TTC549 (cell line): ENCODE data around the gene MMP8.

Experiments used
- FAIRE-seq: peaks from 2 replicates; lab custom pipeline; 2012; peaks lifted over from hg19 to GRCh38; lab: Jason Lieb, UNC

The MMP8 gene

DNA sequence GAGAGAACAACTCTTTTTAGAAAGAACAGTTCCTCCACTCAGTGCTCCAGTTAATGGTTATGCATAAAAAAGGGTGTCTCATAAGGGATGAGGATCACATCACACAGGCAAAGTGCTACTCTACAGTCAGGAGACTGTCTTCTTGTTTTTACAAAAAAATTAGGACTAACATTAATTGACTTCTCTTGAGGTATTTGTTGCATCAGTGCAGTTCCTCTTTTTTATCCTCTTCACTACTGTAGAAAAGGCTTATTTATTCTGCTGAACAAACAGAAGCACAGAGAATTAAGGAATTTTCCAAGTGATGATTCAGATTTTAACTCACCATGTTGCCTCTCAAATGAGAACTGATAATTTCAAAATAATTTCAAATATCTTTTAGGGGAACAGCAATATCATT is 1.9 kb downstream of the MMP8 start:
- FAIRE-seq: no peak

DNA sequence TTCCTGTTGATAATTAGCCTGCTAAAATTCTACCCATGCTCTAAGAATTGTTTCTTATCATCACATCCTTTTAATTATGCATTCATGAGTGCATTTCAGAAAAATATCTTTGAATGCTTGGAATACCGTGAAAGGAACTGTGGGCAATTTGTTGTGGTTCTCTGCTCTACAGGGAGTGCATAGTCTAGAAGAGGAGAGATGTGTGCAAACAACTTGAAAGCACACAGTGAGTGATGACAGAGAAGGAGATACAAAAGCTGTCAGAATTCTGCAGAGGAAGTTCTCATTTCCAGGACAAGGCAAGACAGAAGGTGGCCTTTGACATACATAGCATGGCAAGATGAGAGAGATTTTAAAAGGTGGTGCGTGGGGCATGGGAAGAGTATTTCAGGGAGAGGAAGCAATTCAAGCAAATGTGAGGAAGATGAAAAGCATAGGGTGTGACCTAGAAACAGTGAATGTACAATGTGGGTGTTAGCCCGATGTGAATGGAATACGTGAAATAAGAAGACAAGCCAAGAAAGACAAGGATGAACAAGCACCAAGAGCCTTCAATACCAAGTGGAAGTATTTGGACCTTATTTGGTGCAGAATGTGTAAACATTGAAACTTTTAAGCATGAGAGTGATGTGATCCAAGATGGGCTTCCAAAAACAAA is 5.0 kb downstream of the MMP8 start:
- no peak for FAIRE-seq

GRCh38 chr11:102717280-102717679 is 7.5 kb downstream of the MMP8 start:
- no peak for FAIRE-seq

DNA sequence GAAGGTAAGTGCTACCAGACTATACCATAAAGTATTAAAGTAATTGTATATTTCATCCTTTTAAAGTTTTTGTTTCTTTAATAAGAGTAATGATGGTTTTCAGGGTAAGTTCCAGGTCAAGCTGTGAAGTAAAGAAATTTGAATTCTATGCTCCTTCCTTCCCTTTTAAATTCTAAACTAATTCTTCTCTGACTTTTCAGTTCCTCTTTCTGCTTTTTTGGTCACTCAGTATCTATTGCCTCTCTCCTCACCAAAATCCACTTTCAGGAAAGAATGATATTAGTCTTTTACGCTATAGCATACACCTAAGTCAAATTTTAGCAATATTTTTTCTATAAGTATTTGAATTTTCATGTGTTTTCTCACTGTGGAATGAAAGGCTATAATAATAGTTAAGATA is 8.2 kb downstream of the MMP8 start:
- FAIRE-seq: no peak

DNA sequence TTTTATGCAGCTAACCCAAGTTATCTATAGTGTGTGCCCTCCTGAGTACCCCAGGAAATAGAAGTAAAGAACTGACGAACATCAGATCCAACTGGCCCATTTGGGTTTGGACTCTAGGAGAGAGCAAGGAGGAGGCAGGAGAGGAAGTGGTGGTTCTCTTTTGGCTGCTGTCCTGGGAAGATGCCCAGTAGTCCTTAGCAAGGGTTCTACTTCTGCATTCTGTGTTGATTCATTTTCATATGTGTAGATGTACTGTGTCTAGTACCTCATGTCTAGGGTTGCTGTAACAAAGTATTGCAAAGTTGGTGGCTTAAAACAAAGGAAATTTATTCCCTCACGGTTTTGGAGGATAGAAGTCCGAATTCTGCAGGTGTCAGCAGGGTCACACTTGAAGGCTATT is 12.6 kb downstream of the MMP8 start:
- no peak for FAIRE-seq

GRCh38 chr11:102709201-102709945 is 15.4 kb downstream of the MMP8 start:
- no peak for FAIRE-seq

- peak; percentile 78 for FAIRE-seq
These were observed 16.1 kb downstream of the MMP8 start for GRCh38 chr11:102708654-102709053.

- FAIRE-seq: no peak
These were observed 19.1 kb downstream of the MMP8 start, which contains the start of gene MMP27 for GRCh38 chr11:102705626-102706025. TSS of gene MMP27 (minus strand) at chr11:102705769. CDS start at chr11:102705714, 55 bp downstream.

- no peak for FAIRE-seq
These were observed 19.9 kb downstream of the MMP8 start for GRCh38 chr11:102704841-102705240.

GRCh38 chr11:102703826-102704493 is 20.8 kb downstream of the MMP8 start:
- FAIRE-seq: no peak

GRCh38 chr11:102695201-102695600 is 29.6 kb downstream of the MMP8 start:
- no peak for FAIRE-seq

DNA sequence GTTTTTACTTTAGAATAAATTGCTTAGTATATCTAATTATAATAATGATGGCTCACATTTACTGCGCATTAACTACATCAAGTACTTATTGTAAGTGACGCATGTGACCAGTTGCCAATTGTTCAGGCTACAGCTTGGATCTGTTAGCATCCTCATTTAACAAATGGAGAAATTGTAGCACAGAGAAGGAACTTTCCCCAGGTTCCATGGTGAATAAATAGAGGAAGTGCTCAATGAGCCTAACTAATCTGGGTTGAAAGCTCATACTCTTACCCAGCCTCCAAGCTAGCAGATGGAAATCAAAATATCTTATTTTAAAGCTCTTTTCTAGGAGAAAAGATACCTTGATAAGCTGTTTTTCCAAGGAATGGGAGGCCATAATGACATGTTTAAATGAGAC is 39.0 kb downstream of the MMP8 start:
- FAIRE-seq: no peak

DNA sequence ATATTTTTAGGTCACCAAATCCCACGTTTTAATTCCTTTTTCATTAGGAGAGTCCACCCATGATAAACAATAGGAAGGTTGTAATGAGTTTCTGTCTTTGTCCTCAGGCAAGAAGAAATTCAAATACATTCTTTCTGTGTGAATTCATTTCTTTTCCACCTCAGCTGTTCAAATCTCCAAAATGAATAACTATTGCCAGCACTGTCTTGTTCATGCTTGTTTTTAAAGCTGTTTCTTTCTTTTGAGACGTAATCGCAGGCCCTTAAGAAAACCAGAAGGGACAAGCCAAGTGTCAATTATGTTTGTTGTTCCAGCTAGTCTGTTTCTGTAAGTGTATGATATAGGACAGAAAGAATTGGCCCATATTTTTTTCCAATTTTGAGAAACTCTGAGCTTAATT is 39.4 kb downstream of the MMP8 start:
- no peak for FAIRE-seq

DNA sequence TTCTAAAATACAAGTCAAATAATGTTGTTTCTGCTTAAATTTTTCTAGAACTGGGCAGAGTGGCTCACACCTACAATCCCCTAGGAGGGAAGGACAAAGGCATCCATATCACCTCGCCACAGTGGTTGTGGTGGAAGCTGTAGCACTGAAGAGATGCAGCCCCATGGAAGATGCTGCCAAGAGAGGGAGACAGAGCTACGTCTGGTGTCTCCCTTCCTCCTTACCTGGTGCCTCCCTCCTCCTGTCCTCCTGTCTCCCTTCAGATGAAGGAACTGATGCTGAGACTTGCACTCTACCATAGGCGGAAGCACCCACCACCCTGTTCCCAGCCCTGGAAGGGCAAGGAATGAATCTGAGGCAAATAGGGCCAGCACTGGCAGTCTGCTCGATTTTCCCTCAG is 41.5 kb downstream of the MMP8 start:
- no peak for FAIRE-seq

- no peak for FAIRE-seq
These were observed 43.8 kb downstream of the MMP8 start for GRCh38 chr11:102680945-102681344.

DNA sequence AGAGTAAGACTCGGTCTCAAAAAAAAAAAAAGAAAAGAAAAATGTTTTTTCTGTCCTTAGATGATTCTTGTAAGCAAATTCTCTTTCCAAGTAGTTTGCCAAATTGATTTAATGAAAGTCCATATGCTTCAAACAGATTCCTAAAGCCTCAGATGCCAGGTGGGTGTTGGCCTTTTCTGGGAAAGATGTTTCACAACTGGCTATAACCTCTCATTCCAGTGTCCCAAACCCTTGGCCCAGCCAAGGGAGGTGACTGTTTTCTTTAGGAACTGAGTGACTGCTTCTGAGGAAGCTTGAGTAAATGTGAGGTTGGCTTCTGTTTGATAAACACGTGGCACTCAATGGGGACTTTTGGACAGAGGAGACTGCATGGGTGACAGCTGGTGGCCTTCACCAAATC is 46.7 kb downstream of the MMP8 start:
- FAIRE-seq: no peak

GRCh38 chr11:102676084-102676483 is 48.7 kb downstream of the MMP8 start:
- FAIRE-seq: no peak

GRCh38 chr11:102669664-102670063 is 55.1 kb downstream of the MMP8 start:
- no peak for FAIRE-seq

- FAIRE-seq: peak; percentile 93
These were observed 58.3 kb downstream of the MMP8 start for GRCh38 chr11:102666331-102666957.

DNA sequence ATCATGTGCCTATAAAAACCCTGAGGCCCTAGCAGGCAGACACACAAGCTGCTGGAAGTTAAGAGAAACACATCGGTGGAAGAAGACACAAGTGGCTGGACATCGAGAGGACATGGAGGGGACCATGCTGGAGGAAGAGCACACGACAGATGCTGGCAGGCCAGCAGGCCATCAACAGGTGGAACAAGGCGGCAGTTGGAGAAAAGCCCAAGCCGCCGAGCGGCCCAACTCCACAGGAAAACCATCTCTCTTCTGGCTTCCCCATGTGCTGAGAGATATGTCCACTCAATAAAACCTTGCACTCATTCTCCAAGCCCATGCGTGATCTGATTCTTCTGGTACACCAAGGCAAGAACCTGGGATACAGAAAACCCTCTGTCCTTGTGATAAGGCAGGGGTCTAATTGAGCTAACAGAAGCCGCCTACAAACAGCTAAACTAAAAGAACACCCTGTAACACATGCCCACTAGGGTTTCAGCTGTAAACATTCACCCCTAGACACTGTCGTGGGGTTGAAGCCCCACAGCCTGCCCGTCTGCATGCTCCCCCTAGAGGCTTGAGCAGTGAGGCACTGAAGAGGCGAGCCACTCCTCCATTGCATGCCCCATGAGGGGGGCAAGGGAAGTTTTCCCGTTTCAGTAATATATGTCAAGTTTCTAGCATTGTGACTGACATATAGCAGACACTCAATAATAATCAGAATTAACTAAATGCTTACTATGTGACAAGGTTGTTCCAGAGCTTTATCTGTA is 60.6 kb downstream of the MMP8 start:
- FAIRE-seq: no peak

- FAIRE-seq: no peak
These were observed 62.1 kb downstream of the MMP8 start for GRCh38 chr11:102662607-102663006.
